ENCODE results near the gene SYTL3.

Gene SYTL3

DNA sequence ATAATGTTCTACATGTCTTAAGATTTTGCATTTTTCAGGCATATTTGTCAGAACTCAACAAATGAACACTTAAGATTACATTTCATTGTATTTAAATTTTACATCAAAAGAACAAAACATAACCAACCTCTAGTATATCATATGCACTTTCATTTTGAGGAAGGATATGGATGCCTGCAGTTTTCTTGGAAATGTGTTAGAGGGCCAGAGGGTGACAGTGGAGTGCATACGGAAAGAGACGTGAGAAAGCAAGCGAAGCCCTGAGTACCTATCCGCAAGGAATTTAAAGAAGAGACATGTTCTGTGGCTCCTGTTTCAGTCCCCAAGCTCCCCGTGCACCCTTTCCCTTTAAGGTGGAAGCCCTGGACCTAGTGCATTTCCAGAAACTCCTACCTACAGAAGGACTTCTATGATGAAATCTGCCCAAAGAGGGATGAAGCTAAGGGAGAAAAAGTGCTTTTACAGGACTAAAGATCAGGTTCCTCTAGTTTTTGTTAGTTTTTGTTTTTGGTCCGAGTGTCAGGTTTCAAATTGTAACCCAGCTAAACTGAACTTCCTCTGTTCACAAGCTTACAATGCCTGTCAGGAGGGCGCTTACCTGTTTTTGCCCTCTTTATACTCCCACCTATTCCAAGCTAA, 130.5 kb downstream of the SYTL3 start:
- no peak overlapping the region for H3K9ac ChIP-seq (ENCODE audit: low read length)
- H3K36me3 ChIP-seq (ENCODE audit: control insufficient read depth, low read depth, low read length) = peaks cover 93% of the 10 kb centered on the region
- H3K27me3 ChIP-seq (ENCODE audit: control insufficient read depth, insufficient read depth, low read length) = no peaks in the 10 kb centered on the region
- no peaks in the 10 kb centered on the region for H3K4me1 ChIP-seq (ENCODE audit: control insufficient read depth, low read depth, low read length)
- H3K9me3 ChIP-seq (ENCODE audit: control insufficient read depth, low read depth, low read length) = no peaks in the 10 kb centered on the region
- H3K4me3 ChIP-seq (ENCODE audit: low read length) = no peak overlapping the region
- H3K27ac ChIP-seq (ENCODE audit: low read length) = no peak overlapping the region

DNA sequence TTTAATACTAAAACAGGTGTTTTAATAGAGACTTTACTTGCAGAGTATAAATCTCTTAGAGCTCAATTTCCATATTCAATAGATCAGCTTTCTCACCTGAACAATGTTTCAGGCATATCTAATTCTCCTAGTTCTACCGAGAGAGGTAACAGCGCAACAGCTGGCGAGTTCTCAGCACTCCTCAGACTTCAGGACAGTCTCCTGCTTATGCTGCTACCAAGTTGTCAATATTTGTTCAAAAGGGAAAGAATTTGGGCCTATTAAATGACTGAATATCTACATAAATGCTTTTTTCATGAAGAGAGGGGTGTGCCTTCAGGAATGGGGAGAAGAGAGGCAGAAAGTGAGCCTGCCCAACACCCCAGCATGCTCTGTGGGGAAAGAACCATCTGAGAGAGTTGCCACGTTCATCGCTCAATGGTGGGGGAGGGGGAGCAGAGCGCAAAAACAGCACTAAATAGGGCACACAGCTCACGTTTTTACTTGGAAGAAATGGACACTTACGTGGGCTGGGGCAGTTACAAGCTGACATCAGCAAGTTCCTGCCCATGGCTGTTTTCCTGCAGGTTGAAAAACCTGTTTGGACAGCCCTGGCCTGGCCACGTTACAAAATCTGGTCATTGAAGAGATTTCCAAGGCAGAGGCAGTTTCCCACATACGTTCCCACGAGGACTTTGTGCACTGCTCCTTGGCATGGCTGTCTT, 131.3 kb downstream of the SYTL3 start:
- Histone ChIP-seq H3K27ac (ENCODE audit: low read length) (no peak overlapping the region), H3K36me3 (ENCODE audit: control insufficient read depth, low read depth, low read length) (peaks cover 93% of the 10 kb centered on the region), H3K4me3 (ENCODE audit: low read length) (no peak overlapping the region), H3K4me1 (ENCODE audit: control insufficient read depth, low read depth, low read length) (no peaks in the 10 kb centered on the region), H3K27me3 (ENCODE audit: control insufficient read depth, insufficient read depth, low read length) (no peaks in the 10 kb centered on the region), H3K9ac (ENCODE audit: low read length) (no peak overlapping the region), H3K9me3 (ENCODE audit: control insufficient read depth, low read depth, low read length) (no peaks in the 10 kb centered on the region)

DNA sequence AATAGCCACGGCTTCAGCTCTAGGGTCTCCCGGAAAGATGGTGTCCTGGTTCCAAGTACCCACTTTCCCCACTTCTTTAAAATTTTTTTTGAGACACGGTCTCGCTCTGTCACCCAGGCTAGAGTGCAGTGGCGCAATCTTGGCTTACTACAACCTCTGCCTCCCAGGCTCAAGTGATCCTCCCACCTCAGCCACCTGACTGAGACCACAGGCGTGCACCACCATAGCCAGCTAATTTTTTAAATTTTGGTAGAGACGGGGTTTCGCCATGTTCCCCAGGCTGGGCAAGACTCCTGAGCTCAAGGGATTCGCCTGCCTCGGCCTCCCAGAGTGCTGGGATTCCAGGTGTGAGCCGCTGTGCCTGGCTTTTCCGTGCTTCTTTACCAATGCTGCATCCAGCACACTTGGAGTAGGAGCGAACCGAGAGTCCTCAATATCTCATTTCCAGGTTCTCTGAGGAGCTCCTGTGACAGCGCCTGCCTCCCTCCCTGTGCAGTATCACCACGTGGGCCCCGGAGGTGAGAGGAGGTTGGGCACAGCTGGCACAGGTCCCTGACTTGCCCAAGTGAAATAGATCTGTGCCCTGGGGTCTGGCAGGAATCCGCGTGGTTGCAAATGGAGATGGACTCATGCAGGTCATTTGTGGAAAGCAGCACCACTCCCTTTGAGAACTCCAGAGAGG, 132.0 kb downstream of the SYTL3 start:
- no peak overlapping the region for H3K27ac ChIP-seq (ENCODE audit: low read length)
- H3K4me3 ChIP-seq (ENCODE audit: low read length) = no peak overlapping the region
- H3K4me1 ChIP-seq (ENCODE audit: control insufficient read depth, low read depth, low read length) = no peaks in the 10 kb centered on the region
- no peak overlapping the region for H3K9ac ChIP-seq (ENCODE audit: low read length)
- no peaks in the 10 kb centered on the region for H3K27me3 ChIP-seq (ENCODE audit: control insufficient read depth, insufficient read depth, low read length)
- no peaks in the 10 kb centered on the region for H3K9me3 ChIP-seq (ENCODE audit: control insufficient read depth, low read depth, low read length)
- H3K36me3 ChIP-seq (ENCODE audit: control insufficient read depth, low read depth, low read length) = peaks cover 93% of the 10 kb centered on the region

DNA sequence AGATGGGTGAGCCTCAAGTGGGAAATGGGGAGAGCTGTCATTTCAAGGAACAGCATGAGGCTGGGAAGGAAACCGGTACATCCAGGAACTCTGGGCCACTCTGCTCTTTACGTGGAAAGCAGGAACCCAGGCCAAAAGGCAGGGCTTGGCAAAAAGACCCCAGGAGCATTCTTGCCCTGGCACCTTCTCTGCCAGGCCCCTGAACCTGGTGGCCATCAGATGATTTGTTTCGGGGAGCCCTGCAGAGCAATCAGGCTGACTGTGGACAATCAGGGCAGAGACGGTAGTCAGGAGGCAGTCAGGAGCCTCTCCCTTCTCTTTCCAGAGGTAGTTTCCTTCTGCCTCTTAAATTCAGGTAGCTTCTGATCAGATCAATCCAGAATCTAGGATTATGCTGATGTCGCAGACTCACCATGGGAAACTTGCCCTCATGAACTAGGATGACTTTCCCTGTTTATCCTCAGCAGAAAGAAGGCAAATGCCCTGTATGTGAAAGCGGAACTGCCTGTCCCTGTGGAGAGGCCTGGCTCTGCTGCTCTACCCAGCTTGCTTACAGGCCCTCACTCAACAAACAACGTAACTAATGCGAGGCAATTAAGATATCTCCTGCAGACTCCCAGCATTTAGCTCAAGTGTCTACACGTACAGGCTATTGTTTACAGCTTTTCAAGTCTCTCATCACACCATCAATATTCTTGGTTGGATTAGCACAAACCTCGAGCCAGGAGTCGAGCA, 132.7 kb downstream of the SYTL3 start:
- Histone ChIP-seq H3K9ac (ENCODE audit: low read length) (no peak overlapping the region), H3K36me3 (ENCODE audit: control insufficient read depth, low read depth, low read length) (peaks cover 93% of the 10 kb centered on the region), H3K9me3 (ENCODE audit: control insufficient read depth, low read depth, low read length) (no peaks in the 10 kb centered on the region), H3K27ac (ENCODE audit: low read length) (no peak overlapping the region), H3K4me3 (ENCODE audit: low read length) (no peak overlapping the region), H3K4me1 (ENCODE audit: control insufficient read depth, low read depth, low read length) (no peaks in the 10 kb centered on the region), H3K27me3 (ENCODE audit: control insufficient read depth, insufficient read depth, low read length) (no peaks in the 10 kb centered on the region)

DNA sequence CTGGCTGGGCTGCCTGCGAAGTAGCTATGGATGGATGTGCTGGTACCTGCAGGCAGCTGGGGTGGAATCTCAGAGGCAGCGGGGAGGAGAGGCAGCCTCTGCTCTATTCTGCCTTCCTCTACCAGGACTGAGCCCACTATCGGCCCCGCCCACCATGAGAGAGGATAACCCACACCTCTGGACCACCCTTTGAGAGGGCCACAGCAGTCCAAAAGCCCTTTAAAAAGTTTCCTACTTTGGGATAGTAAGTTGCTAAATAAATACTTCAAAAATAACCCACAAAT, 133.3 kb downstream of the SYTL3 start:
- Histone ChIP-seq H3K4me1 (ENCODE audit: control insufficient read depth, low read depth, low read length) (no peaks in the 10 kb centered on the region), H3K9me3 (ENCODE audit: control insufficient read depth, low read depth, low read length) (no peaks in the 10 kb centered on the region), H3K27me3 (ENCODE audit: control insufficient read depth, insufficient read depth, low read length) (no peaks in the 10 kb centered on the region), H3K36me3 (ENCODE audit: control insufficient read depth, low read depth, low read length) (peaks cover 93% of the 10 kb centered on the region), H3K27ac (ENCODE audit: low read length) (no peak overlapping the region), H3K9ac (ENCODE audit: low read length) (no peak overlapping the region), H3K4me3 (ENCODE audit: low read length) (no peak overlapping the region)

DNA sequence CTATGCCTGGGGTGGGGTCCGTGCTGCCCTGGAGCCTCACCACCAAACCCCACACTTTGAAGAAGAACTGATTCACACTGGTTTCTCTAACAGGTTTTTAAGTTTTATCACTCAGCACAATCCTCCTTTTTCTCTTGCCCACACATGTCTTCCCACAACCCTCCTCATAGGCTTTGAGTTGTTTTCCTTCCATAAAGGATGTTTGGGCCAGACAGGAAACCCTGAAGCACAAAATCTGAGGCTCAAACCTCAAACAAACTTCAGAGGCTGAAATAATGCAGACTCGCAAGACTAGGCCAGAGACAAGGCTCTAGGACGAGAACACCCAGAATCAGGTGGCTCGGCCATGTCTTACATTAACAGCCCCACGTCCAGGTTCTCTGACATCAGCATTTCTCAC, 134.0 kb downstream of the SYTL3 start:
- peaks cover 92% of the 10 kb centered on the region for H3K36me3 ChIP-seq (ENCODE audit: control insufficient read depth, low read depth, low read length)
- no peak overlapping the region for H3K4me3 ChIP-seq (ENCODE audit: low read length)
- H3K4me1 ChIP-seq (ENCODE audit: control insufficient read depth, low read depth, low read length) = no peaks in the 10 kb centered on the region
- H3K9me3 ChIP-seq (ENCODE audit: control insufficient read depth, low read depth, low read length) = no peaks in the 10 kb centered on the region
- H3K27me3 ChIP-seq (ENCODE audit: control insufficient read depth, insufficient read depth, low read length) = no peaks in the 10 kb centered on the region
- H3K9ac ChIP-seq (ENCODE audit: low read length) = no peak overlapping the region
- no peak overlapping the region for H3K27ac ChIP-seq (ENCODE audit: low read length)

DNA sequence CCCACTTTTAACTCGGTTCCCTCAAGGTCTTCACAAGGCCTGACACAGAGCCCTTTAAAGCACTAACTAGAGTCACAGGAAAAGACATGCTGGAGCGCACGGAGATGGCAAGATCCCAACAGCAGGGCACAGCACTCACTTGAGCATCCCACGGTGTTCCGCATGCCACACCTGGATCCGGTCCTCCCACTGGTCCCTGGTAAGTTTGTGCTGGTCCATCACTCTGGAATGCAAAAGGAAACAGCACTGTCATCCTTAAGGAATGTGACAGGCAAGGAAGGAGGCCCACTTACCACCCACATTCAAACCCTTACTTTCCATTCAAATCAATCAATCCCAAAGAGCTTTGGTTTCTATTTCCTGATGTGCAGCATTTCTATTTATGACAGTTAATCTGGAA, 134.7 kb downstream of the SYTL3 start:
- Histone ChIP-seq H3K36me3 (ENCODE audit: control insufficient read depth, low read depth, low read length) (peaks cover 94% of the 10 kb centered on the region), H3K27me3 (ENCODE audit: control insufficient read depth, insufficient read depth, low read length) (no peaks in the 10 kb centered on the region), H3K9ac (ENCODE audit: low read length) (no peak overlapping the region), H3K9me3 (ENCODE audit: control insufficient read depth, low read depth, low read length) (no peaks in the 10 kb centered on the region), H3K4me1 (ENCODE audit: control insufficient read depth, low read depth, low read length) (no peaks in the 10 kb centered on the region), H3K27ac (ENCODE audit: low read length) (no peak overlapping the region), H3K4me3 (ENCODE audit: low read length) (no peak overlapping the region)

DNA sequence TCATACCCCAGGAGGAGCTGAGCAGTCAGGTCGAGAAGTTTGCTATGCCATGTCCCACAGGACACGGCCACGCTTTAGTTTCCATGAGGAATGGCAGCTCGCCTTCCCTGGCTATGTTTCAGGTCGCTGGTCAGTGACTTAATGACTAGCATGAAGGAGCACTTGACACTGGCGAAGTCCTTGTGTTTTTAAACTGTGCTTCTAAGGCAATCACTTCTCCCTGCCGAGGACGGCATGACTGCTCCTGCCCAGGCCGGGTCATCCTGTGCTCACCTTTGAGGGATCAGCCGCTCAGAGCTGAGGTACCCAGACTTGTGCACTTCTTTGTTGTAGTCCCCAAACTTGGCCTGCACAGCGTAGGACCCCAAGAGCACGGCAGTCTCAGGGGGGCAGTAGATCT, 135.2 kb downstream of the SYTL3 start:
- H3K27me3 ChIP-seq (ENCODE audit: control insufficient read depth, insufficient read depth, low read length) = no peaks in the 10 kb centered on the region
- H3K4me3 ChIP-seq (ENCODE audit: low read length) = no peak overlapping the region
- peaks cover 95% of the 10 kb centered on the region for H3K36me3 ChIP-seq (ENCODE audit: control insufficient read depth, low read depth, low read length)
- H3K27ac ChIP-seq (ENCODE audit: low read length) = no peak overlapping the region
- no peaks in the 10 kb centered on the region for H3K9me3 ChIP-seq (ENCODE audit: control insufficient read depth, low read depth, low read length)
- H3K4me1 ChIP-seq (ENCODE audit: control insufficient read depth, low read depth, low read length) = no peaks in the 10 kb centered on the region
- H3K9ac ChIP-seq (ENCODE audit: low read length) = no peak overlapping the region

DNA sequence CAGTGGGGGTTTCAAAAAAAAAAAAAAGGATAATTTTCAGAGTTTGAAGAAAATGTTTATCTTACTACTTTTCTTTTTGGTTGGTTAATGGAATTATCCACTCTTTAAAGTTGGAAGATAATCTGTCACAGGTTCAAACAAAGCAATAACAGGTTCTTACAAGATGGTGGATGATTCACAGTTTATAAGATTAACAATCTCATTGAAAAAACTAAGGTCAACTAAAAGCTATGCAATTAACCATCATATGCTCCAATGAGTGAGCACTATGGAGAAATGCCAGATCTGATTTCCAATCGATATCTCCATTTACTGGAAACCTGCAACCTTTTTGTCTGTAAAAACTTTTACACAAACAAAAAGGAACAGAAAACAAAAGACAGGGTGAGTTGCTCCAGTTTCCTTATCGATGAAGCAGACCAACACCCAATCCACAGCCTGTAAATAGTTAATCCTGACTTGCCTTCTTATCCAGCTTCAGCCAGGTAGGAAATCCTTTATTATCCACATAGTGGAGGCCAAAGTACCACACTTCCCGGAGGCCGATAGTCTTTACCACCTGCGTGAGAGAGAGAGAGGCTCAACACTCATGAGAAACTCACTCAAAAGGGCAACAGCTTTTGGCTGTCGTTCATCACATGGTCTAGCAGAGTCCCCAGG, 136.9 kb downstream of the SYTL3 start:
- Histone ChIP-seq H3K4me1 (ENCODE audit: control insufficient read depth, low read depth, low read length) (no peaks in the 10 kb centered on the region), H3K9me3 (ENCODE audit: control insufficient read depth, low read depth, low read length) (no peaks in the 10 kb centered on the region), H3K36me3 (ENCODE audit: control insufficient read depth, low read depth, low read length) (peaks cover 82% of the 10 kb centered on the region), H3K27ac (ENCODE audit: low read length) (no peak overlapping the region), H3K4me3 (ENCODE audit: low read length) (no peak overlapping the region), H3K27me3 (ENCODE audit: control insufficient read depth, insufficient read depth, low read length) (no peaks in the 10 kb centered on the region), H3K9ac (ENCODE audit: low read length) (no peak overlapping the region)

DNA sequence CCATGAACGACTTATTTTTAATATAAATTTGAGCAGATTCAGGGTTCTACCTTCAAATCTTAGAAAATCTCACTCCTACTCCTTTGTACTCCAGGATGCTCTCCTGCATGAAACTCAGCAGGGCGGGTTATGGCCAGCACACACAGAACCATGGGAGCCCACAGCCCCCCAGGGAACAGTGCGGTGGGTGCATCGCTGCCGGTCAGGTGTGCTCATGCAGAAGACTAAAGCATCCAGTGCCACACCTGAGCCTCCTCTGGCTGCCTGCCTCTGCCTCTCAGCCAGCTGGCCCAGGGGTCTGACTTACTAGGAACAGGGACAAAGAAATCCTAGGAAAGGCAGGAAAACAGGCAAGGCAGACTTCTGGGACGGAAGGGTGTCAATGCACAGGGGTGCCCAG, 137.5 kb downstream of the SYTL3 start:
- Histone ChIP-seq H3K27ac (ENCODE audit: low read length) (no peak overlapping the region), H3K9me3 (ENCODE audit: control insufficient read depth, low read depth, low read length) (no peaks in the 10 kb centered on the region), H3K27me3 (ENCODE audit: control insufficient read depth, insufficient read depth, low read length) (no peaks in the 10 kb centered on the region), H3K4me3 (ENCODE audit: low read length) (no peak overlapping the region), H3K4me1 (ENCODE audit: control insufficient read depth, low read depth, low read length) (no peaks in the 10 kb centered on the region), H3K36me3 (ENCODE audit: control insufficient read depth, low read depth, low read length) (peaks cover 76% of the 10 kb centered on the region), H3K9ac (ENCODE audit: low read length) (no peak overlapping the region)

DNA sequence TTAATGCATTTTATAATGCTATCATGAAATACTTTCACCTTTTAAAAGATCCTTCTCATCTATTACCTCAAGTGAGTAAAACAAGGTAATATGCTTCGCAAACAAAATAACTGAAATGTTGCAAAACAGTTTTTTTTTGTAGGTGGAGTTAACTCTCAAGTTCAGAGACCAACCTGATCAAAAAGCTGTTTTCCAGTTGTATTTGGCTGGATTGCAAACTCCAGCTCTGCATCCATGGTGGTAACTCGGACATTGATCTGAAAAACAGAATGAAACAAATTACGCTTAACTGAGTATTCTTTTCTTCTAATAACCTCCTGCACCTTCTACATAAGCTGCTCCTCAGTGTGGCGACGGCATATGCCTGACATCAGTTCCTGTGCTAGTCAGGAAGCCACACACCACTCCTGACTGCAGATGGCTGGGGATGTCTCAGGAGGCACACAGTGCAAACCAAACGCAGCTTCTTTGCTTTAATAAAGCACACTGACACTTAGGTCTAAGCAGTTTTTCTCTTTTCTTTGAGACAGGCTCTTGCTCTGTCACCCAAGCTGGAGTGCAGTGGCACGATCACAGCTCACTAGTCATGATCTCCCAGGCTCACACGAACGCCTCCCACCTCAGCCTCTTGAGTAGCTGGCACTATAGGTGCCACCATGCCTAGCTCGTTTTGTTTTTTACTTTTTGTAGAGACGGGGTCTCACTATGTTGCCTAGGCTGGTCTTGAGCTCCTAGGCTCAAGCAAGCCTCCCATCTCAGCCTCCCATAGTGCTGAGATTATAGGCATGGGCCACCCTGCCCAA, 139.5 kb downstream of the SYTL3 start:
- no peak overlapping the region for H3K4me3 ChIP-seq (ENCODE audit: low read length)
- H3K9me3 ChIP-seq (ENCODE audit: control insufficient read depth, low read depth, low read length) = no peaks in the 10 kb centered on the region
- H3K36me3 ChIP-seq (ENCODE audit: control insufficient read depth, low read depth, low read length) = peaks cover 58% of the 10 kb centered on the region
- H3K27me3 ChIP-seq (ENCODE audit: control insufficient read depth, insufficient read depth, low read length) = no peaks in the 10 kb centered on the region
- H3K27ac ChIP-seq (ENCODE audit: low read length) = no peak overlapping the region
- H3K4me1 ChIP-seq (ENCODE audit: control insufficient read depth, low read depth, low read length) = peaks cover 2% of the 10 kb centered on the region
- H3K9ac ChIP-seq (ENCODE audit: low read length) = no peak overlapping the region
